Heart right ventricle (tissue), 16 donors: ENCODE results near the gene TXNL4B. TPM values are rescaled to one million over a fixed set of nuclear protein-coding genes. Genes with fewer than 3 reads are reported as not detected.

ENCODE experiments used
- ATAC-seq, 8 donors: fragments of 200-7000 bp; cut with Tn5 transposase; one replicate each; pipeline ENCODE4 v1.9.1; 2020; ENCODE audit warnings: mild to moderate bottlenecking in 8 of 8, moderate library complexity in 8 of 8, moderate number of reproducible peaks in 1 of 8
- DNase-seq, 2 donors: peaks; one replicate each; pipeline ENCODE4 v3.0.0-alpha.2; 2020
- H3K27ac ChIP-seq, 10 donors: fragments of 200-600 bp; sonication (generic) in 2 of 10; one replicate each; pipeline versions ENCODE4 v1.5.0 to v1.8.0; 2020 to 2022; ENCODE audit warnings: mild to moderate bottlenecking in 3 of 10
- H3K27me3 ChIP-seq, 7 donors: fragments of 200-600 bp; one replicate each; pipeline ENCODE4 v1.8.0; 2021 to 2022; ENCODE audit warnings: mild to moderate bottlenecking in 2 of 7
- H3K36me3 ChIP-seq, 9 donors: fragments of 200-600 bp; sonication (generic) in 1 of 9; one replicate each; pipeline versions ENCODE4 v1.5.0 to v1.8.0; 2020 to 2022; ENCODE audit warnings: mild to moderate bottlenecking in 2 of 9
- H3K4me1 ChIP-seq, 9 donors: fragments of 200-600 bp; sonication (generic) in 1 of 9; one replicate each; pipeline versions ENCODE4 v1.5.0 to v1.8.0; 2020 to 2022; ENCODE audit warnings: mild to moderate bottlenecking in 4 of 9
- H3K4me3 ChIP-seq, 10 donors: fragments of 200-600 bp; sonication (generic) in 2 of 10; one replicate each; pipeline versions ENCODE4 v1.5.0 to v1.8.0; 2020 to 2022; ENCODE audit warnings: mild to moderate bottlenecking in 7 of 10, moderate library complexity in 2 of 10
- H3K9me3 ChIP-seq, 11 donors: fragments of 200-600 bp in 10 of 11; sonication (generic) in 2 of 11; one replicate each; pipeline versions ENCODE4 v1.5.0 to v1.8.0; 2013 to 2022; ENCODE audit warnings: mild to moderate bottlenecking in 2 of 11, control low read depth in 1 of 11, moderate library complexity in 1 of 11
- CTCF ChIP-seq, 9 donors: fragments of 200-600 bp; sonication (generic) in 2 of 9; IDR thresholded peaks; one replicate each; pipeline versions ENCODE4 v1.5.0 to v1.8.0; 2021 to 2022; ENCODE audit warnings: antibody characterized with exemption in 9 of 9, mild to moderate bottlenecking in 5 of 9, moderate library complexity in 1 of 9
- WGBS, 2 donors: extraction: QIAGEN DNeasy Blood & Tissue Kit; methylation state at CpG; one replicate each; pipeline ENCODE4 v1.1.7; 2013; ENCODE audit warnings: inconsistent platforms in 1 of 2; 5-methylcytosine and 5-hydroxymethylcytosine counted together
- intact Hi-C, 10 donors: fragments of 100-400 bp; cut with DNase I; formaldehyde crosslinking; loops; one replicate each; pipeline versions ENCODE4 v1.11.1 to v1.14.2; 2022
- polyA plus RNA-seq, 2 donors: library from polyadenylated mRNA; stranded (reverse); fragments of 200-250 nt; gene quantifications; one replicate each; pipeline ENCODE4 v1.2.3, GENCODE V29; 2013
- total RNA-seq, 10 donors: library from RNA; stranded (reverse); fragmentation: NEBNext Ultra II Directional in 3 of 10; extraction: Animal tissue kit (Norgen Biotek cat#: 25700) in 3 of 10; gene quantifications; one replicate each; pipeline versions ENCODE4 v1.2.1 to v1.2.4, GENCODE V29; 2021 to 2023
- donor health status: Arrhythmogenic right ventricular cardiomyopathy.
- donor health status: ischemic (EF 13 %, LVEDD 7.1; RV severe dilation, severe dysfunction).
- donor health status: healthy with polysubstance abuse.
- donor health status: DM: no; HTN: yes; CAD: no.
- donor health status: DM: no; HTN: no; CAD: no.
- donor health status: ischemic (EF 25% LVEDD 6.9; RV normal size, moderate dysfunction).
- donor health status: ischemic (EF 25% LVEDD 5.7; RV mildly dilated, moderate dysfunction).
- donor health status: healthy.
- donor health status: DM: yes; HTN: yes; CAD: no.
- donor health status: Ischemic cardiomyopathy.
- donor health status: ischemic (EF 35%, LVEDD 5.7; RV mildly dilated, moderate dysfunction).
- donor health status: nonischemic (EF 11% LVEDD 7.7; RV severe dilation, severe dysfunction).
- donor health status: DM: yes; HTN: yes; CAD: no.
- donor health status: PGD.
- donor health status: ischemic (EF 29% LVEDD 5.4; RV normal size, mild dysfunction).
- donor health status: nonischemic (EF 23%, LVEDD 6.1; RV moderate dilation, normal function).

The TXNL4B gene
- total and polyA plus RNA-seq, 12 donors = 3.2 to 11.7 (median 5.9) TPM

DNA sequence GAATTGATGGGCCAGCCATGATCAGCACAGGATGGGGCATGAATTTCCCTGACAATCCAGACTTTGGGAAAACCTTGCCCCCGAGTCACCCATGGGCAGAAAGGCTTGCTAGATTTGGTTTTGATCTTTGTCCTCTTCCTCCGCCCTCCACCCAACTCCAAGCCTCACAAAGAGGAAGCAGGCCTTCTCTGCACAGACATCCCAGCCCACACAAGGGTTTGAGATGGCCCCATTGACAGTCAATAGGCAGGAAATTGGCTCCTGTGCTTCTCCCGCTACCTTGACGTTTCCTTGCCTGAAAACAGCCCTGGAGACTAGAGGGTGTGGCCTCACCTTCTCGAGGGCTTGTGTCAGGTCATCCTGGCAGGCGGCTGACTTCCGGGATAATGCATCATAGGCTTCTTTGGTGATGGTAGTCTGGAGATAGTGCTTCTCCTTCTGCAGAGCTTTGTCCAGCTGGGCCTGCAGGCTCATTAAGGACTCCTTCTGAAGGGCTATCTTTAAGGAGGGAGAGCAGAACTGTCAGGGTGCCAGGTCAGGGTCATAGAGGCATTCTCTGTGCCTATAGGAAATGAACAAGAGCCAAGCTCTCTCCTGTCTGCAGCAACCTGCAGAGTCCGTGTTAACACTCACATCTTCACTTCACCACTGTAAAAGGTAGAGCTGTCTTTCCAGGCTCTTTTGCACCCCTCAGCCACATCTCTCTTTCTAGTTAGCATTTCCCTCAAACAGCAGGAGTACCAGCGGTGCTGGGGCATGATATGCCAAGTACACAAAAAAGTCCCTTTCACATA, 32.4 kb upstream of the TXNL4B start:
- Histone ChIP-seq H3K27ac (peak overlapping the region in 3 of 10 donors; percentile 10 to 67 (median 36)), H3K27me3 (peaks cover 0 to 16% (median 0%) of the 10 kb centered on the region in 7 donors), H3K4me1 (peaks cover 0 to 26% (median 0%) of the 10 kb centered on the region in 9 donors), H3K36me3 (no peaks in the 10 kb centered on the region), H3K9me3 (peaks cover 0 to 4% (median 0%) of the 10 kb centered on the region in 11 donors), H3K4me3 (no peak overlapping the region)
- TF ChIP-seq CTCF (IDR thresholded peaks at IDR 0.05) = no peak
- intact Hi-C loops = loop anchor here in 6 of 10 donors (5.0 to 10.0 kb wide), 6 partner anchors 339 to 1831 kb away; no protein-coding TSS in a partner anchor
- WGBS, 2 donors = 77% methylated on average over 9 of the region's 9 CpGs
- ATAC-seq (peak in 2 of 8 donors; percentile 8 to 24), DNase-seq (no peak)

GRCh38 chr16:72124761-72125634, 31.6 kb upstream of the TXNL4B start:
- ATAC-seq (peak; percentile 55 to 92 (median 81)), DNase-seq (peak; percentile 69 to 74)
- intact Hi-C loops = loop anchor here in 6 of 10 donors (5.0 to 10.0 kb wide), 6 partner anchors 340 to 1832 kb away; no protein-coding TSS in a partner anchor
- WGBS, 2 donors = 31 to 33% methylated on average over 13 of the region's 13 CpGs
- H3K4me3 ChIP-seq = no peak overlapping the region
- H3K27me3 ChIP-seq = peaks cover 0 to 11% (median 0%) of the 10 kb centered on the region in 7 donors
- H3K27ac ChIP-seq = peak overlapping the region in 3 of 10 donors; percentile 10 to 67 (median 36)
- TF ChIP-seq CTCF (IDR thresholded peaks at IDR 0.05) = peak; percentile 33 to 82 (median 76)
- H3K36me3 ChIP-seq = no peaks in the 10 kb centered on the region
- H3K9me3 ChIP-seq = peaks cover 0 to 4% (median 0%) of the 10 kb centered on the region in 11 donors
- H3K4me1 ChIP-seq = peaks cover 0 to 26% (median 0%) of the 10 kb centered on the region in 9 donors

GRCh38 chr16:72124148-72124547, 30.7 kb upstream of the TXNL4B start:
- intact Hi-C loops = loop anchor here in 3 of 10 donors (10.0 kb wide), 3 partner anchors 341 to 1761 kb away; no protein-coding TSS in a partner anchor
- no peak for ATAC-seq
- peaks cover 0 to 4% (median 0%) of the 10 kb centered on the region in 7 donors for H3K27me3 ChIP-seq
- no peak overlapping the region for H3K4me3 ChIP-seq
- no peak for DNase-seq
- WGBS, 2 donors = 93 to 99% methylated on average over 3 of the region's 3 CpGs
- H3K4me1 ChIP-seq = peaks cover 0 to 26% (median 0%) of the 10 kb centered on the region in 9 donors
- no peaks in the 10 kb centered on the region for H3K36me3 ChIP-seq
- H3K27ac ChIP-seq = no peak overlapping the region
- peaks cover 0 to 4% (median 0%) of the 10 kb centered on the region in 11 donors for H3K9me3 ChIP-seq
- TF ChIP-seq CTCF (IDR thresholded peaks at IDR 0.05) = no peak

DNA sequence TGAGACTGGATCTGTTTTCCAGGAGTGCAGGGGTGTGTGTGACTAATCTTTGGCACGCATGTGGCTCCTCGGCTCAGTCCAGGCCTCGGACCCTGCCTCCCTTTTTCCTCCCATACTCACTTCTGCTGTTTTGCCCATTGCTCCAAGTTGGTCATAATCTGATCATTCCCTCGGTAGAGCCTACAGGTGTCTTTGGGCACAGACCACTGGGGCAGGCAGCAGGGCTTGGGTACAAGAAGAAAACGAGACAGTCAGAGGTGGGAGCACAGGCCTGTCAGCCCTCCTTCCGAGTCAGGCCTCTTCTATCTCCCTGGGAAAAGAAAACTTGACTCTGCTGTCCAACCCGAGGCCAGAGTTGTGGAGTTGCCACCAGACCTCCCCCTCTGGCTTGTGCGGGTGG, 30.0 kb upstream of the TXNL4B start:
- ATAC-seq (no peak), DNase-seq (no peak)
- no peak for TF ChIP-seq CTCF (IDR thresholded peaks at IDR 0.05)
- Histone ChIP-seq H3K4me3 (no peak overlapping the region), H3K27ac (no peak overlapping the region), H3K27me3 (no peaks in the 10 kb centered on the region), H3K9me3 (peaks cover 0 to 4% (median 0%) of the 10 kb centered on the region in 11 donors), H3K36me3 (no peaks in the 10 kb centered on the region), H3K4me1 (peaks cover 0 to 26% (median 0%) of the 10 kb centered on the region in 9 donors)
- intact Hi-C loops = loop anchor here in 3 of 10 donors (10.0 kb wide), 3 partner anchors 341 to 1761 kb away; no protein-coding TSS in a partner anchor
- WGBS, 2 donors = 72 to 76% methylated on average over 8 of the region's 8 CpGs
